HG03354 (cell line): ENCODE data around the gene PSMB11.

Experiments used
- ATAC-seq: cut with Tn5 transposase; IDR thresholded peaks from one replicate; pipeline ENCODE4 v1.9.1; 2021; ENCODE audit warnings: mild to moderate bottlenecking; ENCODE audit not compliant: unreplicated experiment, poor library complexity, severe bottlenecking

PSMB11 gene

GRCh38 chr14:23056145-23056955 is 14.3 kb downstream of the PSMB11 start:
- peak; percentile 57 for ATAC-seq

DNA sequence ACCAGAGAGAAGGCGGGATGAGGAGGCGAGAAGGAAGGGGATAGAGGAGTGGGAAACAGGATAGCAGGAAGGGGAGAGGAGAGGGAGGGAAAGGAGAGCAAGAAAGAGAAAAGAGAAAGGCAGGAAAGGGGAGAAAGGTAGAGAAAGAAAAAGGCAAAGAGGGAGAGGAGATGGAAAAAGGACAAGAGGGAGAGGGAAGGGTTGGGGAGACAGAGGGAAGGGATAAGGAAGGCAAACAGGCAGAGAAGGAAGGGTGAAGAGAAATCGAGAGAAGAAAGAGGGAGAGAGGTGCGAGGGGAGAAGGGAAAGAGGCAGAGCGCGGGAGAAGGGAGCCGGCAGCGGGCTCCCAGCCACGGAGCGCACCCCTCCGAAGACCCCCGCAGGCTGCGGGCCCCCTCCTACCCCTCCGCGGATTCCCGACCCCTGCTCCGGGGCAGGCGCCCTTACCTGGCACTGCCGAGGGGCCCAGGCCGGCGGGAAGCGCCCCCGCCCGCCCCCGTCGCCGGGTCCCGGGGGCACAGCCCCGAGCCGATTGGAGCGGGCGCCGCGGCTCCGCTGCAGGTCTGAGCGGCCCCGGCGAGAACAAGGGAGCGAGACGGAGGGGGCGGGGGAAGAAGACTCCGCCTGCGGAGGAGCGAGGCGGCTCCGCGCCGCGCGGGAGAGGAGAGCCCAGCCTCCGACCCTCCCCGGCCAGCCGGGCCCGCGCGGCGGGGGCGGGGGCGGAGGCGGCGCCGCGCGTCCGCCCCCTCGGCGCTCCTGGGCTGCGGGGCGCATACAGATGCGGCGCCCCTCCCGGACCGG is 15.1 kb downstream of the PSMB11 start, which contains the start of gene CDH24:
Gene CDH24, minus strand, starts transcription at position 565 of the 801 bp plus-strand sequence. CDS start 1,787 bp downstream, outside the sequence.
- ATAC-seq: peak; percentile 56

DNA sequence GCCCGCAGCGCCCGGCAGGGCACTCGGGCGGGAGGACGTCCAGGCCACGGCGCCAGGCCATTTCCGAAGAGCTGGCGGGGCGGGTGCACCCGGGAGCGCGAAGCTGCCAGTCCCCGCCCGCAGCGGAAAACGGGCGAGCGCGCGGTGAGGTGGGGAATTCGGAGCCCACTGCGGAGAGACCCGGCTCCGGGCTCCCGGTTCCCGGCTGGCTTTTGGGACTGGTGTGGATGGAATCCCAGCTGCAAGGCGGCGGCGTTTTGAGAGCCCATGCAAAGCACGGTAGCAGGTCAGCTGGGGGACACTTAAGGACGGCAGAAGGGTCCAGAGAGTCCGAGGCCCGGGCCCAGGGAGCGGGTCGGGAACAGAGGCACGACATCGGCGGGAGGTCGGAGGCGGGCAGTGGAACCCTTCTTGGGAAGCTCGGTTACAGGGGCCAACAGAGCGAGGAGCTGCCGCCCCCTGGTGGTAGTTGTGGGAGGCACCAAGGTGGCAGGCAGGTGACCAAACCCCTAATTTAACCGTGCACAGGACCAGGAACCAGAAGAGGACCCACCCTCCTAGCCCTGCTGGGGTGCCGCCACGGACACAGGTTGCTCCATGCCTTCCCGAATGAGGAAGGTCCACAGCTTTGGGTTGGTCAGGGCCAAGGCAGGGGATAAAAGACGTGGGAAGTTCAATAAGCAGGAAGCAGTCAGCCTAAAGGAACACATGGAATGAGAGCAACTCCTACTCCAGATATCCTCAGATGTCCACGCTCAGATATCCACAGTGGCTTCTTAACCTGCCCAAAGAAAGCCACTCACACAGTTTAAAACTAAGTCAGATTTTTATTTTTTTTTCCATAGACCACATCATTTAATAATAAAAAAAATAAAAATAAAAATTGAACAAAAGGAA is 16.0 kb downstream of the PSMB11 start:
- ATAC-seq: peak; percentile 66

GRCh38 chr14:23058654-23059504 is 16.9 kb downstream of the PSMB11 start:
- no peak for ATAC-seq

- ATAC-seq: no peak
Measured at GRCh38 chr14:23060536-23061260, 18.7 kb downstream of the PSMB11 start.

GRCh38 chr14:23062002-23062401 is 20.0 kb downstream of the PSMB11 start:
- no peak for ATAC-seq

- ATAC-seq: no peak
Measured at GRCh38 chr14:23063601-23064000, 21.6 kb downstream of the PSMB11 start.

DNA sequence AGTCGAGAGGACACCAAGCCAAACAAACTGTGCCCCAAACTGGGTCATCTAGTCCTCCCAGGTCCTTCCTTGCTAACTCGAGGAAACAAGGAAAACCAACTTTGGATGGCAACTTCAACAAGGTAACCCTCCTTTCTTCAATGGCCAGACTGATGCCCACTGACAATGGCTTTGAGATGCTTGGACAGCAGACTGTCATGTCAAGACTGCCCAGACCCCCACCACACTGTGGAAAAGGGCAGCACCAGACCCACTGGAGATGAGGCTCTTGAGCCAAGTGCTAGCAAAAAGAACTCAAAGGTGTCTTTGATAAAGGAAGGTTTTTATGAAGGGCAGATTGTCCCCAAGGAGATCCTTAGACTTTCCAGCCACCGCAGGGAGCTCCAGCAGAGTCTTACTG is 24.4 kb downstream of the PSMB11 start:
- ATAC-seq: no peak

GRCh38 chr14:23066855-23067744 is 25.1 kb downstream of the PSMB11 start:
- no peak for ATAC-seq

DNA sequence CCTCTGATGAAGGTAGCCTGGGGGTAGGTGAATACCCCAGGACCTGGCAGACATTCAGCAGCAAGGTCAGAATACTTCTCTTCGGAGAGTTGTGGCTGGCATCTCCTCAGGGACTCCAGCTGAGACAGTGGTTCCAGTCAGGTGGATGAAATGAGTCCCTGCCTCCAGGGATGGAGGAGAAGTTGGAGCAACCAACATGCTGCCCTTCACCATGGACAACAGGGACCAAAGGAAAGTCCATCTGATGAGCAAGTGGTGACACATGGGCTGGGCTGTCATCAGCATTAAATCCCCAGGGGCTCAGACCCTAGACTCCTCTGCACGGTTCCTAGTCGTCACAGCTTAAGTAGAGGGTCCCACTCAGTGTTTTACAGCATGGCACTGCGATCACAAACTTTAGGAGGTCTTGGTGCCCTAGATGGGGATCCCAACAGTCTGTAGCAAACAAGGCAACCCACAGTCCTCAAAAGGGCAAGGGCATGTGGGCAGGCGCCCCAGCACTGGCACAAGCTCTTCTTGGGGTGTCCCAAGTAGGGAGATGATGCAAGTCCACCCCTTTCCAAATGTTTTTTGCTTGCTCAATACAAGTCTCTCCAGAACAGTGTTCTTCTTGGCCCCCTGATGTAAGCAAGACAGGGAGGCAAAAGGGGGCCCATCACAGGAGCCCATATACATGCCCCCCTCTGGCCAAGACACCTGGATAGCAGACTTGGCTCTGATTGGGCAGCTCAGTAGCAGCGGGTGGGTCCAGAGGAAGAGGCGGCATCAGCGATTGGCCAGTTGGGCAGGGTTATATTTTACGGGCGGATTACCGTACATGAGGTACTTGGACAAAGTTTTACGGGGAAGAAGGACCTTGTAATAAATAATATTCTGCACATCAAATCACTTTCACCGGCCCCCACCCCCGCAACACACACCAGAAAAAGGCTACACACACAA is 26.1 kb downstream of the PSMB11 start:
- no peak for ATAC-seq

- peak; percentile 80 for ATAC-seq
Measured at GRCh38 chr14:23068789-23069412, 26.9 kb downstream of the PSMB11 start.

- no peak for ATAC-seq
Measured at GRCh38 chr14:23069413-23069806, 27.4 kb downstream of the PSMB11 start.

DNA sequence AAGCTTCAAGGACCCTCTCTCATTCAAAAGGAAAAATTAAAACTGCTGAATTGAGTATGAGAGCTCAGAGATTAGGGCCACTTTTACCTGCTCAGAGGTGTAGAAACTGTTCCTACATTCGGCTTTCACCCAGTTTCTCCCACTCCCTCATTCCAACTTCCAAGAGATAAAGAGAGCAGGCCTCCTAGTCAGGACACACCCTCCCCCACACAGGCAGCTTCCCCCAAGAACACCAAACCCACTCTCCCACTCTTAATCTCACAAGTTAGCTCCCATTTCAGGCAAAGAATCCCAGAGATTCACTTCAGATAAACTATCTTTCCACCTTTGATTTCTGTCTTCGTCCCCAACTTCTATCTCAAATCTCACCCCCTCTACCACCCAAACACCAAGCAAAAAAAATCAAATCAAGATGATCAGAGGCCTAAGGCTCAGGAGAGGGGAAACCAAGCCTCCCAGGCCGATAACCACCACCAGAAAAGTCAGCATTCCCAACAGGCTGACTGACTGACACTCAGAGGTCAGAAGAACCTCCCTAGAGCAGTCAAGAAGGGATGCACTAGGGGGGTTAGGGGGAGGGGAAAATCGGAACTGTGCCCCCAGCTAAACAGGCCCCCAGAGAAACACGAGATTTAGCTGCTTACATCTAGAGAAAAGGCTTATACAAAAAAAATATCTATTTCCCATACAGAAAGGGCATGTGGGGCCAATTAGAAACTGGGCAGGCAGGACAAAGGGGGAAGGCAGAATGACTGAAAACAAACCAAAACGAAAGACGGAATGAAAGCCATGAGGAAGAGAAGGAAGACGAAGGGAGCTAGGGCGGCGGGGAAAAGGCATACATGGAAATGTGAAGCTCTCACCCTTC is 28.5 kb downstream of the PSMB11 start:
- no peak for ATAC-seq

DNA sequence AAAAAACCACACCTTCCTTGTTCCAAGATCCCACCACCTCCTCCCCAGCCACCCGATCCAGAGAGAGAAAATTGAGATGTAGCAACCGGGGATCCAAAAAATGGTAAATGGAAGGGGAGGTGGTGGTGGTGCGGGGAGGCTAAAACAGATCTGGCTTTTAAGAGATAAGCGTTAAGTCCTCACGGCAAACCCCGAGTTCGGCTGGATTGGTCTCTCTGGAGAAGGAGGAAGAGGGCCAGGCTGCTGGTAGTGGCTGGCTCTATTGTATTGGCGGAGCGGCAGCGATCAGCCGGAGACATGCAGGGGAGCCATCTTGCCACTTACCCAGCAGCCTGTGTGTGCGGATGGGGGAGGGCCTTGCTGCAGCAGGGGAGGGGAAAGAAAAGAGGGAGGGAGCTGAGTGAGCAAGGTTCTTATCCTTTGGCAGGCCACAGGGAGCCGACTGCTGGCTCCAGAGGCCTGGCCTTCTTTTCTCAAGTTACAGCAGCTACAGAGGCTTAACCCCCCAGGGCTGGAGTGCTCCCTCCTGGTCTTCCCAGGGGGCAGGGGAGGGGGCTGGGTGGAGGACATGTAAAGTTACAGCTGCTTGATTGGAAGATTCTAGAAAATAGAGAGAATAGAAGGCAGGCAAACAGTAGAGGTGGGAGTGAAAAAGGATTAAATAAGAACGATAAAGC is 29.4 kb downstream of the PSMB11 start:
- peak; percentile 89 for ATAC-seq
